Heart left ventricle (tissue), 16 donors: ENCODE results near the gene TTC33. TPM values are rescaled to one million over a fixed set of nuclear protein-coding genes. Genes with fewer than 3 reads are reported as not detected.
"Not testable (repeated sequence)": the region's sequence is repeated elsewhere in the genome, so short reads cannot be mapped to it uniquely, and the experiment has no call there.

Source experiments
- ATAC-seq, 4 donors: fragments of 200-7000 bp; cut with Tn5 transposase; one replicate each; pipeline ENCODE4 v1.9.1; 2020 to 2022; ENCODE audit warnings: moderate library complexity in 4 of 4, mild to moderate bottlenecking in 3 of 4, moderate number of reproducible peaks in 1 of 4
- DNase-seq, 5 donors: peaks; one replicate each; pipeline ENCODE4 v3.0.0-alpha.2; 2020
- H3K27ac ChIP-seq, 12 donors: fragments of 200-600 bp; sonication (generic) in 4 of 12; one replicate each; pipeline versions ENCODE4 v1.5.0 to v1.8.0; 2016 to 2022; ENCODE audit warnings: mild to moderate bottlenecking in 2 of 12
- H3K27me3 ChIP-seq, 9 donors: fragments of 200-600 bp; sonication (generic) in 2 of 9; one replicate each; pipeline versions ENCODE4 v1.5.1 to v1.8.0; 2016 to 2022; ENCODE audit warnings: mild to moderate bottlenecking in 3 of 9
- H3K36me3 ChIP-seq, 9 donors: fragments of 200-600 bp; sonication (generic) in 2 of 9; one replicate each; pipeline versions ENCODE4 v1.5.0 to v1.8.0; 2018 to 2022; ENCODE audit warnings: mild to moderate bottlenecking in 2 of 9
- H3K4me1 ChIP-seq, 12 donors: fragments of 200-600 bp; sonication (generic) in 4 of 12; one replicate each; pipeline versions ENCODE4 v1.5.0 to v1.8.0; 2016 to 2022; ENCODE audit warnings: mild to moderate bottlenecking in 3 of 12
- H3K4me3 ChIP-seq, 12 donors: fragments of 200-600 bp; sonication (generic) in 4 of 12; one replicate each; pipeline versions ENCODE4 v1.5.0 to v1.8.0; 2017 to 2022; ENCODE audit warnings: mild to moderate bottlenecking in 9 of 12, moderate library complexity in 4 of 12
- H3K9me3 ChIP-seq, 12 donors: fragments of 200-600 bp; sonication (generic) in 4 of 12; one replicate each; pipeline versions ENCODE4 v1.5.0 to v1.8.0; 2016 to 2022; ENCODE audit warnings: mild to moderate bottlenecking in 1 of 12
- CTCF ChIP-seq, 12 donors: fragments of 200-600 bp; sonication (generic) in 4 of 12; IDR thresholded peaks; one replicate each; pipeline versions ENCODE4 v1.5.0 to v1.8.0; 2018 to 2022; ENCODE audit warnings: antibody characterized with exemption in 12 of 12, mild to moderate bottlenecking in 5 of 12
- POLR2A ChIP-seq, 2 donors: fragments of 450-650 bp; IDR thresholded peaks; one replicate each; pipeline ENCODE4 v1.6.1; 2017; ENCODE audit warnings: antibody characterized with exemption in 2 of 2, mild to moderate bottlenecking in 2 of 2, moderate library complexity in 2 of 2
- WGBS, 4 donors: extraction: QIAGEN DNeasy Blood & Tissue Kit in 2 of 4; methylation state at CpG; one replicate each; pipeline versions ENCODE4 v1.1.5 to v1.1.7; 2013 to 2018; 5-methylcytosine and 5-hydroxymethylcytosine counted together
- intact Hi-C, 10 donors: fragments of 100-400 bp; cut with DNase I; formaldehyde crosslinking; loops; one replicate each; pipeline versions ENCODE4 v1.11.1 to v1.14.2; 2022
- polyA plus RNA-seq, 2 donors: library from polyadenylated mRNA; stranded (reverse); fragments of 200-250 nt; gene quantifications; one replicate each; pipeline ENCODE4 v1.2.3, GENCODE V29; 2013
- total RNA-seq, 9 donors: library from RNA; depleted of rRNA in 2 of 9; stranded (reverse); fragments of >200 nt in 2 of 9; fragmentation: NEBNext Ultra II Directional in 3 of 9; extraction: Animal tissue kit (Norgen Biotek cat#: 25700) in 3 of 9; gene quantifications; one replicate each; pipeline versions ENCODE4 v1.1.0 to v1.2.4, GENCODE V29; 2016 to 2023
- donor health status: ischemic (EF 13 %, LVEDD 7.1; RV severe dilation, severe dysfunction).
- donor health status: healthy with polysubstance abuse.
- donor health status: DM: no; HTN: yes; CAD: no.
- donor health status: DM: no; HTN: no; CAD: no.
- donor health status: ischemic (EF 25% LVEDD 6.9; RV normal size, moderate dysfunction).
- donor health status: ischemic (EF 25% LVEDD 5.7; RV mildly dilated, moderate dysfunction).
- donor health status: healthy.
- donor health status: DM: yes; HTN: yes; CAD: no.
- donor health status: ischemic (EF 35%, LVEDD 5.7; RV mildly dilated, moderate dysfunction).
- donor health status: nonischemic (EF 11% LVEDD 7.7; RV severe dilation, severe dysfunction).
- donor health status: DM: yes; HTN: yes; CAD: no.
- donor health status: PGD.
- donor health status: ischemic (EF 29% LVEDD 5.4; RV normal size, mild dysfunction).
- donor health status: nonischemic (EF 23%, LVEDD 6.1; RV moderate dilation, normal function).

The TTC33 gene
- total and polyA plus RNA-seq, 11 donors = 5.6 to 20.0 (median 14.2) TPM

GRCh38 chr5:40798801-40799210 is 43.0 kb upstream of the TTC33 start:
- intact Hi-C loops = loop anchor here in 3 of 10 donors (1.0 kb wide), 3 partner anchors 34 to 44 kb away; partner anchors contain the start of genes RPL37 (in 1 of the 3) and TTC33 (in 1 of the 3)
- H3K9me3 ChIP-seq = no peaks in the 10 kb centered on the region

GRCh38 chr5:40798012-40798800 is 42.4 kb upstream of the TTC33 start, which contains the start of gene PRKAA1:
Gene PRKAA1 (minus strand): TSS chr5:40798374. CDS start chr5:40798189, 185 bp downstream.
- peak within 1 kb of the TSS; percentile 74 to 99 (median 92) for H3K4me3 ChIP-seq
- peak within 1 kb of the TSS; percentile 84 to 98 (median 92) for H3K27ac ChIP-seq
- H3K9me3 ChIP-seq = no peaks in the 10 kb centered on the region
- peaks cover 0 to 38% (median 23%) of the 10 kb centered on the region in 12 donors for H3K4me1 ChIP-seq
- intact Hi-C loops = loop anchor here in 3 of 10 donors (1.0 kb wide), 3 partner anchors 35 to 43 kb away; partner anchors contain the start of genes RPL37 (in 1 of the 3) and TTC33 (in 1 of the 3)
- DNase-seq (peak; percentile 90 to 95 (median 92)), ATAC-seq (peak; percentile 76 to 97 (median 94))
- no peaks in the 10 kb centered on the region for H3K27me3 ChIP-seq
- whole genome bisulfite sequencing, 4 donors = 0 to 1% (median 1%) methylated on average over 21 to 70 of the region's 70 CpGs
- H3K36me3 ChIP-seq = no peaks in the 10 kb centered on the region
- TF ChIP-seq CTCF (IDR thresholded peaks at IDR 0.05) (peak; percentile 57 to 90 (median 78)), POLR2A (IDR thresholded peaks at IDR 0.05) (peak in 1 of 2 donors; percentile 27)

More at GRCh38 chr5:40798801-40799210, 43.0 kb upstream of the TTC33 start:
- WGBS, 4 donors = 5 to 8% (median 7%) methylated on average over 7 of the region's 7 CpGs
- ATAC-seq = peak in 1 of 4 donors; percentile 32
- Histone ChIP-seq H3K36me3 (no peaks in the 10 kb centered on the region), H3K4me1 (peaks cover 0 to 34% (median 21%) of the 10 kb centered on the region in 12 donors), H3K27ac (peak overlapping the region in 11 of 12 donors; percentile 85 to 98 (median 92)), H3K4me3 (peak overlapping the region; percentile 74 to 99 (median 92)), H3K27me3 (no peaks in the 10 kb centered on the region)
- no peak for TF ChIP-seq POLR2A (IDR thresholded peaks at IDR 0.05)
- DNase-seq = no peak

- Histone ChIP-seq H3K4me3 (peak overlapping the region; percentile 74 to 99 (median 92)), H3K27me3 (no peaks in the 10 kb centered on the region), H3K4me1 (peaks cover 0 to 41% (median 24%) of the 10 kb centered on the region in 12 donors), H3K27ac (peak overlapping the region; percentile 84 to 98 (median 92)), H3K36me3 (no peaks in the 10 kb centered on the region), H3K9me3 (no peaks in the 10 kb centered on the region)
- WGBS, 4 donors = 0 to 1% (median 0%) methylated on average over 18 to 56 of the region's 56 CpGs
- TF ChIP-seq POLR2A (IDR thresholded peaks at IDR 0.05) (no peak), CTCF (IDR thresholded peaks at IDR 0.05) (no peak)
- DNase-seq = peak; percentile 77 to 90 (median 82)
- intact Hi-C loops = loop anchor here in 3 of 10 donors (1.0 kb wide), 3 partner anchors 36 to 42 kb away; partner anchors contain the start of genes RPL37 (in 1 of the 3) and TTC33 (in 1 of the 3)
- peak; percentile 45 to 79 (median 76) for ATAC-seq
These were observed 41.7 kb upstream of the TTC33 start for GRCh38 chr5:40797273-40798011.

- H3K4me1 ChIP-seq = peaks cover 2 to 49% (median 29%) of the 10 kb centered on the region in 12 donors
- ATAC-seq = peak in 1 of 4 donors; percentile 25
- peak overlapping the region in 9 of 12 donors; percentile 74 to 99 (median 94) for H3K4me3 ChIP-seq
- intact Hi-C loops = no loop called here
- no peaks in the 10 kb centered on the region for H3K36me3 ChIP-seq
- TF ChIP-seq CTCF (IDR thresholded peaks at IDR 0.05) (no peak), POLR2A (IDR thresholded peaks at IDR 0.05) (no peak)
- no peaks in the 10 kb centered on the region for H3K9me3 ChIP-seq
- peak overlapping the region in 9 of 12 donors; percentile 27 to 98 (median 93) for H3K27ac ChIP-seq
- WGBS, 4 donors = 41 to 54% (median 53%) methylated on average over 3 of the region's 3 CpGs
- H3K27me3 ChIP-seq = no peaks in the 10 kb centered on the region
- DNase-seq = no peak
These were observed 40.7 kb upstream of the TTC33 start for GRCh38 chr5:40796487-40796889.

- H3K36me3 ChIP-seq, H3K4me3 ChIP-seq, DNase-seq, intact Hi-C loops, H3K27me3 ChIP-seq, H3K9me3 ChIP-seq, ATAC-seq, H3K27ac ChIP-seq: not testable (repeated sequence)
- WGBS, 4 donors = 89 to 97% (median 93%) methylated on average over 3 of the region's 3 CpGs
- H3K4me1 ChIP-seq = peaks cover 6 to 64% (median 38%) of the 10 kb centered on the region in 12 donors
These were observed 39.1 kb upstream of the TTC33 start for GRCh38 chr5:40794877-40795276.

GRCh38 chr5:40794340-40794739 is 38.6 kb upstream of the TTC33 start:
- peaks cover 8 to 67% (median 35%) of the 10 kb centered on the region in 12 donors for H3K4me1 ChIP-seq
- H3K9me3 ChIP-seq, DNase-seq, H3K27ac ChIP-seq, H3K27me3 ChIP-seq, intact Hi-C loops, ATAC-seq, H3K4me3 ChIP-seq, H3K36me3 ChIP-seq: not testable (repeated sequence)

- H3K9me3 ChIP-seq, intact Hi-C loops, H3K36me3 ChIP-seq, H3K4me3 ChIP-seq, DNase-seq, H3K27me3 ChIP-seq, ATAC-seq, H3K27ac ChIP-seq: not testable (repeated sequence)
- 94 to 97% (median 95%) methylated on average over 10 of the region's 10 CpGs for WGBS, 4 donors
- peaks cover 8 to 65% (median 34%) of the 10 kb centered on the region in 12 donors for H3K4me1 ChIP-seq
These were observed 36.9 kb upstream of the TTC33 start for GRCh38 chr5:40792691-40793090.
